HEK293 (cell line): ENCODE data around the gene MAP2.
A peak's percentile ranks its signal among the peaks of the same experiment; 100 is the strongest.

Source experiments
- CTCF ChIA-PET: fragments of 350-600 bp; formaldehyde crosslinking; extraction: SDS; loops from one replicate; lab custom pipeline; 2021; ENCODE audit warnings: antibody characterized with exemption; lab: Yijun Ruan, JAX
- POLR2A ChIA-PET: fragments of 300-600 bp; formaldehyde crosslinking; extraction: SDS; loops from one replicate; lab custom pipeline; 2020; ENCODE audit warnings: antibody characterized with exemption, inconsistent platforms; lab: Yijun Ruan, JAX
- H3K27ac ChIP-seq: fragments of 200-500 bp; sonication (Bioruptor generic); 2 replicates; pipeline ENCODE4 v1.5.1; 2014; ENCODE audit warnings: low read depth, low read length, control low read depth, inconsistent platforms; ENCODE audit errors: extremely low read depth
- H3K36me3 ChIP-seq, 2 experiments: fragments of 200-500 bp in 1 of 2; sonication (Bioruptor generic) in 1 of 2; 1 replicate in 1 of 2; 2 replicates in 1 of 2; pipeline ENCODE4 v1.5.1; 2014 to 2017; ENCODE audit warnings: inconsistent platforms in 2 of 2, low read length in 2 of 2; ENCODE audit not compliant: control insufficient read depth in 2 of 2, insufficient read depth in 1 of 2
- H3K4me1 ChIP-seq: fragments of 200-500 bp; sonication (Bioruptor generic); 2 replicates; pipeline ENCODE4 v1.5.1; 2014; ENCODE audit warnings: mild to moderate bottlenecking, low read length, inconsistent platforms; ENCODE audit not compliant: control insufficient read depth, insufficient read depth
- H3K4me3 ChIP-seq: 2 replicates; pipeline ENCODE4 v1.5.1; 2011; ENCODE audit warnings: low read depth, mild to moderate bottlenecking, control low read depth, low read length, moderate library complexity
- H3K9me3 ChIP-seq: fragments of 200-500 bp; sonication (Bioruptor generic); 2 replicates; pipeline ENCODE4 v1.5.1; 2014; ENCODE audit warnings: low read depth, low read length, inconsistent platforms; ENCODE audit not compliant: control insufficient read depth, insufficient read depth
- ELK4 ChIP-seq: IDR thresholded peaks from 2 replicates; pipeline ENCODE4 v1.6.1; 2011; ENCODE audit warnings: mild to moderate bottlenecking, low read depth, low read length, borderline replicate concordance
- HOXC10 ChIP-seq: sonication (generic); formaldehyde crosslinking; IDR thresholded peaks from 2 replicates; pipeline ENCODE4 v1.8.1; 2023; ENCODE audit warnings: mild to moderate bottlenecking, missing genetic modification reagents
- KLF9 ChIP-seq: fragments of 450-650 bp; formaldehyde crosslinking; IDR thresholded peaks from 2 replicates; pipeline ENCODE4 v1.5.1; 2016; ENCODE audit warnings: missing biosample characterization, missing genetic modification characterization, low read depth
- PATZ1 ChIP-seq: fragments of 450-650 bp; formaldehyde crosslinking; IDR thresholded peaks from 2 replicates; pipeline ENCODE4 v1.5.1; 2016; ENCODE audit warnings: missing biosample characterization, missing genetic modification characterization
- SP7 ChIP-seq: fragments of 450-650 bp; formaldehyde crosslinking; IDR thresholded peaks from 2 replicates; pipeline ENCODE4 v1.5.1; 2016; ENCODE audit warnings: missing biosample characterization, missing genetic modification characterization
- ZBTB10 ChIP-seq: fragments of 450-650 bp; formaldehyde crosslinking; IDR thresholded peaks from 2 replicates; pipeline ENCODE4 v1.5.1; 2016; ENCODE audit warnings: missing biosample characterization, missing genetic modification characterization
- ZFP37 ChIP-seq: fragments of 450-650 bp; formaldehyde crosslinking; IDR thresholded peaks from 2 replicates; pipeline ENCODE4 v1.5.1; 2016; ENCODE audit warnings: missing biosample characterization, missing genetic modification characterization
- ZNF138 ChIP-seq: fragments of 450-650 bp; formaldehyde crosslinking; IDR thresholded peaks from 2 replicates; pipeline ENCODE4 v1.5.1; 2016; ENCODE audit warnings: missing biosample characterization, missing genetic modification characterization, borderline replicate concordance
- ZNF16 ChIP-seq: fragments of 450-650 bp; formaldehyde crosslinking; IDR thresholded peaks from 2 replicates; pipeline ENCODE4 v1.5.1; 2016; ENCODE audit warnings: low read depth, missing biosample characterization, missing genetic modification characterization
- ZNF266 ChIP-seq: fragments of 450-650 bp; formaldehyde crosslinking; IDR thresholded peaks from 2 replicates; pipeline ENCODE4 v1.5.1; 2016; ENCODE audit warnings: missing biosample characterization, missing genetic modification characterization, low read depth
- ZNF335 ChIP-seq: fragments of 450-650 bp; formaldehyde crosslinking; conservative IDR thresholded peaks from 2 replicates; pipeline ENCODE4 v1.5.1; 2016; ENCODE audit warnings: missing biosample characterization, missing genetic modification characterization
- ZNF513 ChIP-seq: fragments of 450-650 bp; IDR thresholded peaks from 2 replicates; pipeline ENCODE4 v1.5.1; 2018; ENCODE audit warnings: missing biosample characterization, missing genetic modification characterization
- ZNF555 ChIP-seq: fragments of 450-650 bp; formaldehyde crosslinking; conservative IDR thresholded peaks from 2 replicates; pipeline ENCODE4 v1.5.1; 2017; ENCODE audit warnings: missing biosample characterization, mild to moderate bottlenecking, missing genetic modification characterization, inconsistent platforms
- ZNF571 ChIP-seq: fragments of 450-650 bp; formaldehyde crosslinking; IDR thresholded peaks from 2 replicates; pipeline ENCODE4 v1.5.0; 2017; ENCODE audit warnings: missing biosample characterization, missing genetic modification characterization
- ZNF600 ChIP-seq: fragments of 450-650 bp; formaldehyde crosslinking; IDR thresholded peaks from 2 replicates; pipeline ENCODE4 v1.5.1; 2016; ENCODE audit warnings: missing biosample characterization, missing genetic modification characterization
- ZNF623 ChIP-seq: fragments of 450-650 bp; formaldehyde crosslinking; IDR thresholded peaks from 2 replicates; pipeline ENCODE4 v1.5.1; 2016; ENCODE audit warnings: missing biosample characterization, missing genetic modification characterization
- ZNF624 ChIP-seq: fragments of 450-650 bp; formaldehyde crosslinking; IDR thresholded peaks from 2 replicates; pipeline ENCODE4 v1.5.1; 2017; ENCODE audit warnings: missing biosample characterization, missing genetic modification characterization
- ZNF645 ChIP-seq: fragments of 450-650 bp; formaldehyde crosslinking; IDR thresholded peaks from 2 replicates; pipeline ENCODE4; 2016; ENCODE audit warnings: missing biosample characterization, missing genetic modification characterization
- ZNF658 ChIP-seq: fragments of 450-650 bp; formaldehyde crosslinking; IDR thresholded peaks from 2 replicates; pipeline ENCODE4; 2016; ENCODE audit warnings: missing biosample characterization, missing genetic modification characterization
- ZNF777 ChIP-seq: fragments of 450-650 bp; formaldehyde crosslinking; IDR thresholded peaks from 2 replicates; pipeline ENCODE4 v1.5.1; 2017; ENCODE audit warnings: missing biosample characterization, missing genetic modification characterization, borderline replicate concordance
- ZNF792 ChIP-seq: fragments of 450-650 bp; formaldehyde crosslinking; IDR thresholded peaks from 2 replicates; pipeline ENCODE4 v1.5.1; 2016; ENCODE audit warnings: missing biosample characterization, missing genetic modification characterization
- ZNF830 ChIP-seq: fragments of 450-650 bp; IDR thresholded peaks from 2 replicates; pipeline ENCODE4 v1.5.0; 2018; ENCODE audit warnings: missing biosample characterization, missing genetic modification characterization, low read depth, mild to moderate bottlenecking, moderate library complexity
- ZSCAN18 ChIP-seq: fragments of 450-650 bp; formaldehyde crosslinking; IDR thresholded peaks from 2 replicates; pipeline ENCODE4 v1.5.1; 2016; ENCODE audit warnings: missing biosample characterization, missing genetic modification characterization
- ZSCAN5A ChIP-seq: fragments of 450-650 bp; formaldehyde crosslinking; IDR thresholded peaks from 2 replicates; pipeline ENCODE4 v1.5.1; 2016; ENCODE audit warnings: missing biosample characterization, missing genetic modification characterization

MAP2 gene

GRCh38 chr2:209476367-209477208 lies 52.7 kb downstream of the MAP2 start:
- Histone ChIP-seq H3K36me3 (no peaks in the 10 kb centered on the region), H3K9me3 (no peaks in the 10 kb centered on the region), H3K4me3 (no peak overlapping the region), H3K4me1 (peaks cover 53% of the 10 kb centered on the region), H3K27ac (peak overlapping the region; percentile 90)
- CTCF ChIA-PET = interaction anchor here (0.7 to 1.2 kb wide), 7 partner anchors 9 to 142 kb away, joined by 3 to 4 read pairs (median 3); no protein-coding TSS in a partner anchor
- POLR2A ChIA-PET = interaction anchor here (1.0 to 1.6 kb wide), 2 partner anchors 19 to 49 kb away, joined by 4 to 23 read pairs; no protein-coding TSS in a partner anchor
- TF ChIP-seq ZFP37 (0 out of 2 replicates have a peak, but pooled peaks have one; percentile 24), ZNF600 (tag by site-specific recombination) (no peak), ZNF16 (tag by site-specific recombination) (no peak), ZNF513 (tag by site-specific recombination) (peak; percentile 61; the same call in 1 of the 2 replicates), ZNF266 (no peak), ZNF335 (tag by site-specific recombination) (peak; percentile 44), PATZ1 (no peak; the same call in 1 of the 2 replicates), ZSCAN18 (tag by site-specific recombination) (no peak), ZNF138 (no peak), ZNF777 (tag by site-specific recombination) (no peak), HOXC10 (CRISPR knock-in tag) (no peak), ZBTB10 (tag by site-specific recombination) (no peak), ZNF830 (tag by site-specific recombination) (no peak), SP7 (peak; percentile 98), ZSCAN5A (no peak), ZNF571 (tag by site-specific recombination) (no peak), ZNF623 (tag by site-specific recombination) (no peak), ZNF624 (tag by site-specific recombination) (no peak), ZNF555 (tag by site-specific recombination) (no peak), ZNF792 (tag by site-specific recombination) (no peak), KLF9 (tag by site-specific recombination) (no peak), ZNF658 (tag by site-specific recombination) (no peak), ZNF645 (tag by site-specific recombination) (no peak), ELK4 (no peak)
